ENCODE results near the gene ANKRD13A.

ANKRD13A gene

DNA sequence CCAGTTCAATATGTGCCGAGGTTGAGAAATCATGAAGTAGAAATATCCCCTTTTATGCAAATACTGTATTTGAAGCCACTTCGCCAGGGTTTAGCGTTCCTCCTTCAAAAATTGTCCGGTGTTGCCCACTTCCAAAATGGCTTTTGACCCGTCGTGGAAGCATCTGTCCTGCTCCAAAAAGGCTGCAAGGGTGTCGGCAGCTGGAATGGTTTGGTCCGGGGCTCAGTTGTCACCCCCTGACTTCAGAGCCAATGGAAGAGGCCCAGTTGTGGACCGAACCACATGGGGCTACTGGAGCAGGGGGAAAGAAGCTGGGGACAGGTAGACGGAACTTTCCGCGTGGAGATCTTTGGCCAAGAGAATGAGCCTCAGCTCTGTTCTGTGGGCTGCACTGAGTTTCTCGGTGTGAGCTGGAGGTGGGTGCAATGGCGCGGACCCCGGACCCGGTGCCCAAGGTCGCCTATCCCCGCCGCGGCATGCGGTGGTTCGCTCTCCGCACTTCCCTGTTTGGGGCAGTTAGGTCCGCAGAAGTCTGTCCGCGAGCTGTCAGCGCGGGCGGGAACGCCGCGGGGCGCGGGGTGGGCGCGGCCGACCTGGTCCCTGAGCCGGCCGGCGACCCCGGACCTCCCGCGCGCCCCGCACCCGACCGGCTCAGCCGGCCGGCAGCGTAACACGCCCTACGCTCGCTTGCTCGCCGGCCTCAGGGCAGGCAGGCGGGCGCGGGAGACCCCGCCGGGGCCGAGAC, at the start of gene ANKRD13A:
Gene ANKRD13A (plus strand): TSS at position 527 of the 745 bp plus-strand sequence. CDS start 259 bp downstream, outside the sequence.
- DNase-seq = peak; percentile 53 to 74

DNA sequence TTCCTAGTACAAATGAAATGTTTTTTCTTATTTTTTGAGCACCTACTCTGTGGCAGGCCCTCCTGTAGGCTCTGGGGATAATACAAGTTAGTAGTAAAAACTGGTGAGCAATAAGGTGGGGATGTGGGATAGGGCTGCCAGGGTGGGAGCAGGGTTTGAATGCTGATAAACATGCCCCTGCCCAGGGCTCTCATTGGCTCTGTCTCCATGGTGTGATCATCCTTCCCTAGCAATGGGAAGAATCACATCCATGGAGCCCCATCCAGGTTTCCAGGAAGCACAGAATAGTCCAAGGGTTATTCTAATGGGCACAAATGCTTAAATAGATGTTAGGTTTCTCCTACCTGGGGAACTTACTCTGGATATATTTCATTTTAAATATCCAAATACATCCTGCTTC, 48.6 kb upstream of the ANKRD13A start:
- DNase-seq = no peak

DNA sequence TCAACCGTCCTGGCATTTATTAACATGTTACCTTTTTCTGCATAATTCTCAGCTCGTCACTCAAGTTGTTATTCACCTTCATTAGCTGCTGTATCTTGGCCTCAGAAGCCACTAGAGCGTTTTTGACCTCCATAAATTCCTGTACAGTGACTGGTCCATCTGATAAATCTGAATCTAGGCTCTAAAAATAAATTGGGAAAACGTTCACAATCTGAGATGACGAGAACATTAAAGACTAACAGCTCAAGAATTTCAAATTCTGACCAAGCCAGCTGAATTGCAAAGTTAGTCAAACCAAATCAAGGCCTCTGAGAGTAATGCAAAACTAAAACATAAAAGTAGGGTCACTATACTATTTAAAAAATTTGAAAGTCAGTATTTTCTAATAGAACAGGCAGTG, 48.1 kb upstream of the ANKRD13A start:
- no peak for DNase-seq

DNA sequence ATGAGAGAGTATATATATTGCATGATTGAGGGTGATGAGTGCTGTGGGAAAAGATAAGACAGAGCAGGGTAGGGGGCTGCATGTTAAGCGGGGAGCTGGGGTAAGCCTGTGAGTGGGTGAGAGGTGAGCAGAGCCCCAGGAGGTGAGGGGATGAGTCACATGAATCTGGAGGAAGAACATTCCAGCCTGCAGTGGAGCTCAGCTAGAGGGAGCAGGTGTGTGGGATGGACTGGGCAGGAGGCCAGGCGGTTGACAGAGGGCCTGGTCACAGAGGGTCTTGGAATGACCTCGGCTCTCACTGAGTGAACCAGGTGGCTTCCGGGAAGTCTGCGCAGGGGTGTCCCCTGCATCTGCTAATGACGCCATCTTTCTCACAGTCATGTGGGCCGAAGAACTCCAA, 47.5 kb upstream of the ANKRD13A start:
- peak in 1 of 2 experiments; percentile 63 for DNase-seq

DNA sequence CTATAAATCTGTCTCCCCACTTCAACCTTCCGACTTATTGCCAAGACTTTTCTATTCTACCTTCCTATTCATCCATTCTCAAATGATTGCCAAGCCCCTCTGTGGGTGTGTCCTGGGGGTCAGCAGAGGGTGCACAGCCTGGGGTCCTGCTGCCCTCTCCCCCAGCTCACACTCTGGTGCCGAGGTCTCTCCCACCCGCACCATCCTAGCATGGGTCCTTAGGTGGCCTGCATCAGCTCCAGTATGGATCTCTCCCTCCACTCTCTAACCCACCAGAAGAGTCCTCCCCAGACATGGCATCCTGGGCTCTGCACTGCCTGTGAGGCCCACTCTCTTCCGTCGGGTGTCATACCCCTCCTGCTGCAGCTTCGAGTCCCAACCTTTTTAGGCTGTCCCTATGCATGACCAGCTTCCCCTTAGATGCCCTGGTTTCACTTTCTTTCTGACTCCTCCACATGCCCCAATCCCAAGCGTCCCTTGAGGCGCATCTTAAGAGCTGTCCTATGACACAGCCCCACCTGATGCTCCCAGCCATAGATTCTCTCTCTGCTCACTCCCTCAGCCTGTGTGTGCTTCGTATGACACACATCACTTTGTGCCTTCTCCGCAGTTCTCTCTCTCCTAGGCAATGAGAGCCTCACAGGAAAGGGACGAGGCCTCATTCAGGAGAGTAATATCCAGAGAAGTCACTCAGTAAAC, 46.9 kb upstream of the ANKRD13A start:
- DNase-seq = no peak

DNA sequence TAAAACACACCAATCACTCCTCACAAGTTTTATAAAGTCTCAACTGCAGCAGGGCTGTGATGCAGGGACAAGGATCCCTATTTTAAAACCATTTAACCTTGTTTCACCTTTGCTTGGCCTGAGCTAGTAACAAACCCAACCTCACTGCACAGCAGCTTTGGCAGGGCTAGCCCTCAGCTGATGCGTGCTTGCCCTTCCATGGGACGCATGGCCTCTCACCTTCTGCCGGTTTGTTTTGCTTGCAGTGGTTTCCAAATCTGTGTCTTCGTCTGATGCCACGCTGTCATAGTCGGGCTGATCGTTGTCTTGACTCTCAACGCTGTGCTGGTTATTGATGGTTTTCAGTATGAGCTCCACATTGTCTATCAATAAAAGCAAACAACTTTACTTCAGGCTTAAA, 46.4 kb upstream of the ANKRD13A start:
- DNase-seq = no peak

DNA sequence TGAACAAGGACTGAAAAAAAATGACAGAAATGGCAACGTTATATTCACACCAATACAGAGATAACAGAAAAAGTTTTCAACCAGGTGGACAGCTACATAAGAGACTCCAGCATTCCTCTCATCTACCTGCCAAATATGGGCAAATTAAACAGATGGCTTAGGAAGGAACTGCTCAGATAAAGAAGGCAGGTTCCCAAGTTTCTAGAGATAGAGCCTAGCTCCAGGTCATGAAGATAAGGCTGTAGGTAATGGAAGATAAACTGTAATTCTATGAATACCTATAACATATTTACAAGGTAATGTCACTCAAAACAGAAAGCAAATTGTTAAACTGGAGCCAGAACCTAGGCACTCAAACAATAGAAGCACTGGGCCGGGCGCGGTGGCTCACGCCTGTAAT, 45.6 kb upstream of the ANKRD13A start:
- no peak for DNase-seq

DNA sequence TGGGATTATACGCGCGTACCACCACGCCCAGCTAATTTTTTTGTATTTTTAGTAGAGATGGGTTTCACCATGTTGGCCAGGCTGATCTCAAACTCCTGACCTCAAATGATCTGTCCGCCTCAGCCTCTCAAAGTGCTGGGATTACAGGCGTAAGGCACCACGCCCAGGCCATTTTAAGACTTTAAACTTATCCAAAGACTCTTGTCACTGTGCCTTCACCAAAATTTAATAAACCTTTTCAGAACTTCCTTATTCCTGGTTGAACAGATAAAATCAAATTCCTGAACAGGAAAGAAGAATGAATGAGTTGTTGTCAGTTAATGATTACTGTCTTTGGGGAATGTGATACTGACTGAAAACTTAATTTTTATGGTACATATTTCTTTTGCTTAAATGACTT, 40.9 kb upstream of the ANKRD13A start:
- no peak for DNase-seq

DNA sequence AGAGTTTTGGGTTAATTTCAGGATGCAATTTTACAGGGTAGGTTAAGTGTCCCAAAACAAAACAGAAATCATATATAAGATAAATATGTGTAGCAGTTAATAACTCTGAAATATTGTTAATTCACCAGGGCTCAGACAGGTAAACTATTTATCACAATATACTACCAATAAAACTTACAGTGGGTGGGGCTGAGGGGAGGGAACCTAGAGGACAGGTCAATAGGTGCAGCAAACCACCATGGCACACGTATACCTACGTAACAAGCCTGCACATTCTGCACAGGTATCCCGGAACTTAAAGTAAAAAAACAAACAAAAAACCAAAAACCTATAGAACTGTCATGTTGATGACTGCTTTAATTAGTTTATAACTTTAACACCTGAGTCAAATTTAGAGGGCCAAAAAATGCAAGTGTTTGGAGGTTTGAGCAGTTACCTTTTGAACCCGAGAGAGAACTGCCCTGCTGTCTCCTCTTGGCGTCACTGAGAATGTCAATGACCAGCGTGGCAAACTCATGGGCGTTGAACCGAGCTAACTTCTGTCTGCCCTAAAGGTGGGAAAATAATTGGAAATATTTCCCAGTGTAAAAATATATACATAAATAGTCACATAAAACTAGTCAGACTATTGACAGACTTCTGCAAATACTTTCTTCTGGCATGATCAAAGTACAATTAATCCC, 39.7 kb upstream of the ANKRD13A start:
- DNase-seq = no peak

DNA sequence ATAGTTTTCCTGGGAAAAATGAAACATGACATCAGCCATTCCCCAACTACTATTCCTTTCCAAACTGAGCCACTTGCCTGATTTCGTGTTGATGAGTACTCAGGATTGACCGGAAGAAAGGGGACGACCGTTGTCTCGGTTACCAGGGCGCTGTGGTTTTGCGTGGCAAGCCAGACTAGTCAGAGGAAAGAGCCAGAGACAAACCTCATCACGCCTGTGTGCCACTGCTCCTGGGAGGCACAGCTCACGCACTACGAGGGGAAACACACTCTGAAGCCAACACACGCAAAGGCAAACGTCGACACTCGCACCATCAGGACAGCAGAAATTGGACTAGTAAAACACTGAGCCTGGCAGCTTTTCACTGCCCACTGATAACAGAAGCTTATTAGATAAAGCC, 38.0 kb upstream of the ANKRD13A start:
- no peak for DNase-seq

DNA sequence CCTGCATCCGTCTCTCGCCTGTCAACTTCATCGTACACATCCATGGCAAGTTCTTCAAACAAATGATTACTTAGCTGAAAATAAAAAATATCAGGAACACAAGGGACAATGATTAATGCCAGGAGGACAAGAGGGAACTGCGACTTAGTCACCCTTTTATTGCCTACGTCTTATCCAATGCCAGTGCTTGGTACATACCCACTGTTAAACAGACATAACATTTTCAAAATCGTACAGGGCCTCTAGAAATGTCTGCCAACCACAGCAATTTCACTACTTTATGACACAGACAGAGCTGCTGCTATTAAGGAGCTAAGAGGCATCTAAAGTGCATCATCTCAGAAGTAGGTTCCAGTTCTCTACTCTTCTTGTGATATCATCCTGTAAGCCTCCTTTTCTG, 37.6 kb upstream of the ANKRD13A start:
- DNase-seq = no peak

DNA sequence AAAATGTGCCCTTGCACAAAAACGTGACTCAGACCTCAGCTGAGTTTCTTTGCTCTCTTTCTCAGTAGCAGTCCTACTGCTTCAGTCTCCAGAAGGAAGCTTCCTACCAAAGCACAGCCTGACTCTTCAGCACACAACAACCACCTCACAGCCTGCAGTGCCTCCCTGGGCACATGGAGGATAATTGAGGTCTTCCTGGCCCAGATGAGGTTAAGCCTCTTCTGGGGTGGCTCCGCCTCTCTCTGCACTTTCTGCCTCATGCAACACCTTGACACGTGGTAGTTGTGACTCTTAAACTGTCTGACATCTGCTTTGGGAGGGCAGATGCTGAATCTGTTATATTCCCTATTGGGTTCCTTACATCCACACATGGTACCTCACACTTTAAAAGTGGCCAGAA, 36.8 kb upstream of the ANKRD13A start:
- DNase-seq = no peak

DNA sequence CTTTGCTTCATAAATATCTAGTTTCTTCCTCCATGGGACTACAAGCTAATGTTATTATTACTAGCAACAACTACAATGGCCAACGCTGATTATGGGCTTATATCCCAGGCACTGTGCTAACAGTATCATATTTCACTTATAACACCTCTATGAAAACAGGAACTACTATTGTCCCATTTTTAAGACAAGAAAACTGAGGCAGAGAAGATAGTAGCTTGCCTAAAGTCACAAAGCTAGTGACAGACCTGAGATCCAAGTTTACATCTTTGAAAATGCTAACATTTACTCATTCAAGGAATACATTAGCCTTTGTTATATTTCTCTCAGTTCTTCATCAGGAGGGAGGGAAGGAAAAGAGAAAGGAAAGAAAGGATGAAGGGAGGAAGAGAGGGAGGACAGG, 35.9 kb upstream of the ANKRD13A start:
- no peak for DNase-seq

DNA sequence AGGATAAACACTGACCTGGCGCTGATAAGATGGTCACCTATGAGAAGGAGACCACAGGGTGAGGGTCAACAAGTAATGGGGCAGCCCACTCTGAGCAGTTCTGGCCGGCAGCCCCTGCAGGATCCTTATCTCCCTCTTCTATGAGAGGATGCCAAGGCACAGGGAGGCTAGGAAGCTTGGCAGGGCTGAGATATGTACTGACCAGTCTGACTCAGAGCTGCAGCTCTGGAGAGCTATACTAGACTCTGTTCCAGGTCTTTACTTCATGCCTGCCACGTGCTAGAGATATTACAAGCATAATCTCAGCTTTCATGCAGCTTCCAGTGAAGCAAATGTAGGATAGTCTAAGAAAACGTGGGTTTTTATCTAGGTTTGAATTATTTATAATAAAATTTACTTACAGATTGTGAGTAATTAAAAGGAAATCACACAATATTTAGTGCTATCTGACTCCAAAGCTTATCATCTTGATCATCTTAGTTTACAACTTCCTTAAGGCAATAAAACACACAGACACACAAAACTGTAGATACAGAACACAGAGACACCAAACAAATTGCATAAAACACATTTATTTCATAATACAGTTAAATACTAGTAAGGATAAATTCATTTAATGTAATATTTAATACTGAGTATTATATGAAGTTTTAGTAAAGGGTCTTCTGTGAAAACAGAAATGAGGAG, 35.3 kb upstream of the ANKRD13A start:
- DNase-seq = no peak

DNA sequence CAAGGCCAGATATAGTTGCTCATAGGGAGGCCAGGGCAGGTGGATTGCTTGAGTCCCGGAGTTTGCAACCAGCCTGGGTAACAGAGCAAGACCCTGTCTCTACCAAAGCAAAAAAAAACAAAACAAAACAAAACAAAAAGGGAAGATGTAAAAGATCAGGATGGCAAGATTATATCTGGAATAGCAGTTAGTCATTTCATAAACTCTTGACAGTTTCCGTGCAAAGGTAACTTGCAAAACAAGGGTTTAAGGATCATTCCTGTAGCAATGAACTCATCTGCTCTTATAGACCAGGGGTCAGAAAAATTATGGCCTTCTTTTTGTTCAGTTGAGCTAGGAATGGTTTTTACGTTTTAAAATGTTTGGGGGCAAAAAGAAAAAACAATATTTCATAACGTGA, 32.7 kb upstream of the ANKRD13A start:
- no peak for DNase-seq

DNA sequence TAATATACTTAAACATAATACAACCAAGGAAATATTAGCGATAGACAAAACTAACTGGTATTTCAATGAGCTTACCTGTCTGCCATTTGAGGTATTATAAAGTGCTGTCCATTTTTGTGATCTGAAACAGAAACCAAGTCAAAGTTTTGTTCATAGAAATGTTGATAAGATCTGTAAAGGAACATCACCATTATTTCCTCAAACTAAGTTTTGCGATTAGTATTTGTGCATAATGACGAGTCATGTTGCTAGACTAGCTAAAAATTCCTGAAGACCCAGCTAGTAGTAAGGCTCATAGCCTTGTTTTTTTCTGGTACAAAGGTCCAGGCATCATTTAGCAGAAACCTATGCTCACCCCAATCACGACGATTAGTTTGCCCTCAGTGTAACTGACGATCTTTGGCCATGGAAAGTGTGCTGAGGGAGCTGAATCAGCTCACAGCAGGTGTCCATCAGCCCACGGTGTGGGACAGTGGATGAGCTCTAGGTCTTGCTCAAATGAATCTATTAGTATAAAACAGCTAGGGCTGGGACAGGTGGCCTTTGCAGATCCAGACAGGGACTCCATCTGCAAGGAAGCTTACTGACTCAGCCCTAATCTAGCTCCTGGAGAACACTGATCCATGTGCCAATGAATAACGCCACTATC, 31.7 kb upstream of the ANKRD13A start:
- no peak for DNase-seq

DNA sequence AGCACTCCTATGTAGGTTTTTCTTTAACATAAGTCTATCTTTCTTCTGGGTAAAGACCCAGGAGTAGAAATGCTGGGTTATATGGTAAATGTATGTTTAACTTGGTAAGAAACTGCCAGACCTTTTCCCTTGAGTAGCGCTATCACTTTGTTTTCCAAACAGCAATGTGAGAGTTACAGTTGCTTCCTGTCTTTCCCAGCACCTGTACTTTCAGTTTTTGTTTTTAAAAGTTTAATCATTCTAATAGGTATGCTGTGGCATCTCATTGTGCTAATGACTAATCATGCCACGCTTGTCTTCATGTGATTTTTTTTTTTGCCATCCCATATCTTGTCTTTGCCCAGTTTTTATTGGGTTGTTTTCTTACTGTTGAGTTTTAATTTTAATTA, 31.2 kb upstream of the ANKRD13A start:
- DNase-seq = no peak

DNA sequence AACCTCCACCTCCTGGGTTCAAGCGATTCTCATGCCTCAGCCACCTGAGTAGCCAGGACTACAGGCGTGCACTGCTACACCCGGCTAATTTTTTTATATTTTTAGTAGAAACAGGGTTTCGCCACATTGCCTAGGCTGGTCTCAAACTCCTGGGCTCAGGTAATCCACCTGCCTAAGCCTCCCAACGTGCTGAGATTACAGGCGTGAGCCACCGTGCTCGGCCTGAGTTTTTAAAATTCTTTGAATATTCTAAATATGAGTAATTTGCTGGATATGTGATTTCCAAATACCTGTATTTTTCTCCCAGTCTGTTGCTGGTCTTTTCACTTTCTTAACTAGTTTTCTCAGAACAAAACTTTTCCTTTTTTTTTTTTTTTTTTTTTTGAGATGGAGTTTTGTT, 30.4 kb upstream of the ANKRD13A start:
- DNase-seq = no peak

DNA sequence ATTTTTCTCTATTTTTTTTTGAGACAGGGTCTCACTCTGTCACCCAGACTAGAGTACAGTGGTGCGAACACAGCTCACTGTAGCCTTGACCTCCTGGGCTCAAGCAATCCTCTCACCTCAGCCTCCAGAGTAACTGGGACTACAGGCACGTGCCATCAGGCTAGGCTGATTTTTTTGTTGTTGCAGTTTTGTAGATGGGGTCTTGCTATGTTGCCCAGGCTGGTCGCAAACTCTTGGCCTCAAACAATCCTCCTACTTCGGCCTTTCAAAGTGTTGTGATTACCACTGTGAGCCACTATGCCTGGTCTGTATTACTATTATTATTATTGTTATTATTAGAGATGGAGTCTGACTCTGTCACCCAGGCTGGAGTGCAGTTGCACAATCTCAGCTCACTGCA, 26.4 kb upstream of the ANKRD13A start:
- DNase-seq = no peak

DNA sequence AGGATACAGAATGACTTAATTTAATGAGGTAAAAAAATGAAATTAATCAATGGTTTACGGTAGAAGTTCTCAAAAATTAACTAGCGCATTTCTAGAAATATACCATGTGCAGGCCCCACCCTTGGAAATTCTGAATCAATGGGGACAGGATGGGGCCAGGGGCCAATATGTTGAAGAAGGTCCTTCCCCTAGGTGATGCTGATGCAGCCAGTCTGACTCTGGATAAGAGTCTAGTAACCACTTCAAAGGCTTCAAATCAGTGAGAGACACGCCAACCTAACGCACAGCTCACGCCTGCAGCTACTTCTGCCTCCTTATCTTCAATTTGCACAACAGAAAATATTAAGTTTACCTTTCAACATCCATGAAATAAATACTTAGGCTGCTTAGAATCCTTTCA, 17.9 kb upstream of the ANKRD13A start:
- no peak for DNase-seq

DNA sequence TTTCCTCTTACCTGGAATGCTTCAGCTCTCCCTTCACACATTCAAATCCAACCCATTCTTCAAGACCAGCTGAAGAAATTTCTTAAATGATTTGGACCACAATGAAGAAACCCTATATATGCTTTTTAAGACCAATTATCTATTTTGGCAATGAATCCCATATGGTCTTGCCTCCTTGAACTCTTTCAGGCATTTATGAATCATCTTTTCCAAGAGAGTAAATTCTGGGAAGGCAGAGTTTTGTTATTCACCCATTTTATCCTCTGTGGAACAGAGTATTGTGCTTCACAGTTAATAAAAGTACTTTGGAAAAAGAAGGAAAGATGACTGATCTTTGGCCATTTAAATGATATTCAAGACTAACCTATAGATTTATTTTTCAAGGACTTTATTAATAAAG, 17.0 kb upstream of the ANKRD13A start:
- DNase-seq = no peak

DNA sequence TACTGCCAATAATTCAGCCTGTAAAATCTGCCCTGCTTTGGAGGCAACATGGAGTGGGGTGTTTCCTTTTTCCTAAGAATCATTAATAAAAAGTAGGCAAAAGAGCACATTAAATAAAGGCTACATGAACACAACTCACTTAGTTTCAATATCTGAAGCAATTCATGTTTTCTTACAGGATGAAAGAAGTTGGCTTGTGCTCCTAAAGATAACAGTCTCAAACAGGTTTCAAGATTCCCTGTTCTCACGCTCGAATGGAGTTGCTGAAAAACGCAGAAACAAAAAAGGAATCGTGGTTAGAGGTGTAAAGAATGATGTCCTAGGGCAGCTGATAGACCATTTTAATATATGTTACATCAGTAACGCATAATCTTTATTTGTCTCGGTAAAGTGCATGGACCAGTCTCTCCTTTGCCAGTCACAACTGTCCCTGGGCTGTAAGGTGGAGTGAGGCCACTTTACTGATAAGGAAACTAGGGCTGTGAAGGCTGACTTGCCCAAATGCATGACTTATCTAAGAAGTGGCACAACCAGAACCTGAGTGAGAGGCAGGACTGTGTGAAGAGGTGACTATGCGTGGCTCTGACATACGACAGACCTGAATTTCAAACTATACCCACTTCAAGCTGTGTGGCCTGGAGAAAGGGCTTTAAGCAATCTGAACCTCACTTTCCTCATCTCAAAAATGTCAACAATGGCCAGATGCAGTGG, 15.6 kb upstream of the ANKRD13A start:
- no peak for DNase-seq
